Activated T-helper 1 cell treated with anti-CD3 and anti-CD28 coated beads, Interleukin-12 subunit alpha, Interleukin-12 subunit beta, Interleukin-2, Interleukin-4 antibody, amounts not matched to agents 30 ng/mL and 10 ng/mL and 1 ng/mL, durations not matched to agents 14 hours and 24 hours and 36 hours (primary cell): ENCODE data around the gene AHCTF1. TPM values are rescaled to one million over a fixed set of nuclear protein-coding genes. Genes with fewer than 3 reads are reported as not detected.

Experiments used
- DNase-seq: peaks from one replicate; pipeline ENCODE4 v3.0.0; 2021; ENCODE audit warnings: low spot score
- H3K27ac Mint-ChIP-seq: one replicate; pipeline ENCODE4 v1.8.0; 2021; ENCODE audit warnings: mild to moderate bottlenecking, mixed read lengths
- H3K27me3 Mint-ChIP-seq: one replicate; pipeline ENCODE4 v1.8.0; 2022; ENCODE audit warnings: mild to moderate bottlenecking, moderate library complexity, mixed read lengths; ENCODE audit not compliant: insufficient read depth
- H3K36me3 Mint-ChIP-seq: one replicate; pipeline ENCODE4 v1.8.0; 2021; ENCODE audit warnings: low read depth, mixed read lengths
- H3K4me1 Mint-ChIP-seq: one replicate; pipeline ENCODE4 v1.8.0; 2021; ENCODE audit warnings: low read depth, mixed read lengths
- H3K4me3 Mint-ChIP-seq: one replicate; pipeline ENCODE4 v1.8.0; 2021; ENCODE audit warnings: mild to moderate bottlenecking, moderate library complexity, mixed read lengths
- H3K9me3 Mint-ChIP-seq: one replicate; pipeline ENCODE4 v1.8.0; 2021; ENCODE audit warnings: mixed read lengths
- intact Hi-C: fragments of 100-400 bp; cut with micrococcal nuclease; formaldehyde crosslinking; loops from one replicate; pipeline ENCODE4 v1.15.1; 2024
- total RNA-seq: library from RNA; stranded (reverse); gene quantifications from 2 replicates; pipeline ENCODE4 v1.2.3, GENCODE V29; 2022

AHCTF1 gene
- total RNA-seq, 1 donor from 2014 or later, result 56.1 TPM

- no peak for DNase-seq
Measured at GRCh38 chr1:246790833-246791232, 140.9 kb downstream of the AHCTF1 start.

DNA sequence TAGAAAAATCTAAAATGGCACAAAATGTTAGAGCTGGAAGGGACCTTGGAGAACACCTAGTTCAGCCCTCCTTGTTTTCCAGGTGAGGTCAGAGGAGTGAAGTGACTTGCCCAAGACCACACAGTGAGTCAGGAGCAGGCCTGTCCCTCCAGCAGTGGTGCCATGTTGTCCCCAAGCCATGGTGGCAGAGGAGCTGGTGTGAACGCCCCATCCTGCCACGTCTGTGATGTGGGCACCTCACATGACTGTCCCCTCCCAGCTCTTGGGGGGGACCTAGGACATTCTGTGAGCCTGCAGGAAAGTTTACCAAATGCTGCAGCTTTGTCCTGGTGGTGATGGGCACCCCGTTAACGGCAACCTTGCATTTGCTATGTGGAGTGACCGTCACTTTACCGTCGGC, 141.4 kb downstream of the AHCTF1 start:
- Mint-ChIP-seq H3K4me1 (no peaks in the 10 kb centered on the region), H3K27ac (no peak overlapping the region), H3K9me3 (no peaks in the 10 kb centered on the region), H3K27me3 (no peaks in the 10 kb centered on the region), H3K4me3 (no peak overlapping the region), H3K36me3 (no peaks in the 10 kb centered on the region)
- DNase-seq, result no peak
- intact Hi-C loops, result no loop called here

More at GRCh38 chr1:246790833-246791232, 140.9 kb downstream of the AHCTF1 start:
- Mint-ChIP-seq H3K4me3 (no peak overlapping the region), H3K9me3 (no peaks in the 10 kb centered on the region), H3K36me3 (no peaks in the 10 kb centered on the region), H3K4me1 (no peaks in the 10 kb centered on the region), H3K27ac (no peak overlapping the region), H3K27me3 (no peaks in the 10 kb centered on the region)
- intact Hi-C loops, result no loop called here

- no peaks in the 10 kb centered on the region for H3K27me3 Mint-ChIP-seq
- no peak overlapping the region for H3K27ac Mint-ChIP-seq
- DNase-seq, result no peak
- H3K36me3 Mint-ChIP-seq, result no peaks in the 10 kb centered on the region
- H3K4me1 Mint-ChIP-seq, result no peaks in the 10 kb centered on the region
- intact Hi-C loops, result no loop called here
- H3K4me3 Mint-ChIP-seq, result no peak overlapping the region
- no peaks in the 10 kb centered on the region for H3K9me3 Mint-ChIP-seq
Measured at GRCh38 chr1:246789454-246790339, 142.1 kb downstream of the AHCTF1 start.

Other genes starting within 250 kb of the AHCTF1 start
- 23.5 and 24.3 TPM in 2 replicates for gene SCCPDH, start 207.5 kb downstream of the AHCTF1 start, total RNA-seq
- 0.27 and 0.57 TPM in 2 replicates for gene ZNF695, start 76.1 kb upstream of the AHCTF1 start, total RNA-seq
- 2.5 and 2.9 TPM in 2 replicates for gene ZNF670, start 146.9 kb upstream of the AHCTF1 start, total RNA-seq
- 8.0 and 9.5 TPM in 2 replicates for gene ZNF669, start 172.4 kb upstream of the AHCTF1 start, total RNA-seq
- 14.9 and 15.5 TPM in 2 replicates for gene ZNF124, start 240.1 kb upstream of the AHCTF1 start, total RNA-seq